Cardiac fibroblast (primary cell): ENCODE results near the gene TPH1.

Source experiments
- DNase-seq, 2 donors: peaks; one replicate each; pipeline versions ENCODE4 v3.0.0 to v3.0.0-alpha.2; 2010; ENCODE audit warnings: low read depth in 2 of 2
- H3K4me3 ChIP-seq, 2 donors: replicated peaks in 1 of 2; 1 replicate in 1 of 2; 2 replicates in 1 of 2; pipeline ENCODE4 v1.5.1; 2011; ENCODE audit warnings: low read depth in 2 of 2, low read length in 2 of 2, mild to moderate bottlenecking in 2 of 2, moderate library complexity in 1 of 2
- CTCF ChIP-seq: IDR thresholded peaks from one replicate; pipeline ENCODE4 v1.5.1; 2011; ENCODE audit warnings: low read depth, mild to moderate bottlenecking, low read length, inconsistent platforms

TPH1 gene

GRCh38 chr11:18012906-18013781, 32.9 kb downstream of the TPH1 start, which contains the start of gene SERGEF:
Gene SERGEF (minus strand): TSS chr11:18013047. CDS start chr11:18013010, 37 bp downstream.
- no peak for TF ChIP-seq CTCF
- DNase-seq, result peak; percentile 78 to 91
- peak within 1 kb of the TSS; percentile 82 to 90 for H3K4me3 ChIP-seq

GRCh38 chr11:18012122-18012905, 33.8 kb downstream of the TPH1 start:
- TF ChIP-seq CTCF, result no peak
- peak; percentile 21 to 22 for DNase-seq
- peak overlapping the region; percentile 66 to 82 for H3K4me3 ChIP-seq

- no peak for DNase-seq
- no peak overlapping the region for H3K4me3 ChIP-seq
- no peak for TF ChIP-seq CTCF
Measured at GRCh38 chr11:18011633-18012032, 34.4 kb downstream of the TPH1 start.

- no peak for TF ChIP-seq CTCF
- no peak for DNase-seq
- H3K4me3 ChIP-seq, result no peak overlapping the region
Measured at GRCh38 chr11:18010977-18011586, 35.0 kb downstream of the TPH1 start.

GRCh38 chr11:18010121-18010670, 35.9 kb downstream of the TPH1 start:
- H3K4me3 ChIP-seq, result no peak overlapping the region
- no peak for TF ChIP-seq CTCF
- no peak for DNase-seq

- DNase-seq, result no peak
Measured at GRCh38 chr11:18005376-18006129, 40.5 kb downstream of the TPH1 start.

More at GRCh38 chr11:18005376-18006129, 40.5 kb downstream of the TPH1 start:
- no peak overlapping the region for H3K4me3 ChIP-seq
- TF ChIP-seq CTCF, result no peak
